AML-193 (cell line): Measurements from ENCODE around the gene NFIX.
A peak's percentile ranks its signal among the peaks of the same experiment; 100 is the strongest.

Experiments
- DNase-seq, 2 experiments: peaks; one replicate each; lab custom pipeline; 2025; lab: John Stamatoyannopoulos, UW

The NFIX gene

GRCh38 chr19:13020002-13020414 is 24.7 kb downstream of the NFIX start:
- no peak for DNase-seq

- DNase-seq = peak in 1 of 2 experiments; percentile 29
Measured at GRCh38 chr19:13022111-13022858, 27.0 kb downstream of the NFIX start.

- DNase-seq = peak; percentile 43 to 62
Measured at GRCh38 chr19:13022859-13023636, 27.8 kb downstream of the NFIX start.

- no peak for DNase-seq
Measured at GRCh38 chr19:13023656-13024055, 28.4 kb downstream of the NFIX start.

- DNase-seq = no peak
Measured at GRCh38 chr19:13024126-13024950, 29.1 kb downstream of the NFIX start.

GRCh38 chr19:13024951-13025697 is 29.8 kb downstream of the NFIX start:
- no peak for DNase-seq

GRCh38 chr19:13025819-13026456 is 30.7 kb downstream of the NFIX start:
- DNase-seq = no peak

GRCh38 chr19:13026462-13027370 is 31.4 kb downstream of the NFIX start:
- no peak for DNase-seq

- DNase-seq = no peak
Measured at GRCh38 chr19:13027557-13027956, 32.3 kb downstream of the NFIX start.

- DNase-seq = no peak
Measured at GRCh38 chr19:13028027-13028426, 32.8 kb downstream of the NFIX start.

- DNase-seq = no peak
Measured at GRCh38 chr19:13029301-13029880, 34.1 kb downstream of the NFIX start.

- no peak for DNase-seq
Measured at GRCh38 chr19:13029893-13030292, 34.6 kb downstream of the NFIX start.

- DNase-seq = no peak
Measured at GRCh38 chr19:13031917-13032623, 36.8 kb downstream of the NFIX start.

GRCh38 chr19:13032837-13033236 is 37.6 kb downstream of the NFIX start:
- no peak for DNase-seq

GRCh38 chr19:13033244-13033643 is 38.0 kb downstream of the NFIX start:
- peak in 1 of 2 experiments; percentile 8 for DNase-seq

- DNase-seq = peak; percentile 32 to 43
Measured at GRCh38 chr19:13033819-13034611, 38.7 kb downstream of the NFIX start.

GRCh38 chr19:13034636-13035035 is 39.4 kb downstream of the NFIX start:
- DNase-seq = no peak

GRCh38 chr19:13035820-13036365 is 40.6 kb downstream of the NFIX start:
- DNase-seq = no peak
